NK-92 (cell line): ENCODE results near the gene SCMH1.
"Not testable (repeated sequence)": the region's sequence is repeated elsewhere in the genome, so short reads cannot be mapped to it uniquely, and the experiment has no call there.

Experiments used
- DNase-seq: peaks from one replicate; lab custom pipeline; 2025; ENCODE audit not compliant: unreplicated experiment; lab: John Stamatoyannopoulos, UW

SCMH1 gene

DNA sequence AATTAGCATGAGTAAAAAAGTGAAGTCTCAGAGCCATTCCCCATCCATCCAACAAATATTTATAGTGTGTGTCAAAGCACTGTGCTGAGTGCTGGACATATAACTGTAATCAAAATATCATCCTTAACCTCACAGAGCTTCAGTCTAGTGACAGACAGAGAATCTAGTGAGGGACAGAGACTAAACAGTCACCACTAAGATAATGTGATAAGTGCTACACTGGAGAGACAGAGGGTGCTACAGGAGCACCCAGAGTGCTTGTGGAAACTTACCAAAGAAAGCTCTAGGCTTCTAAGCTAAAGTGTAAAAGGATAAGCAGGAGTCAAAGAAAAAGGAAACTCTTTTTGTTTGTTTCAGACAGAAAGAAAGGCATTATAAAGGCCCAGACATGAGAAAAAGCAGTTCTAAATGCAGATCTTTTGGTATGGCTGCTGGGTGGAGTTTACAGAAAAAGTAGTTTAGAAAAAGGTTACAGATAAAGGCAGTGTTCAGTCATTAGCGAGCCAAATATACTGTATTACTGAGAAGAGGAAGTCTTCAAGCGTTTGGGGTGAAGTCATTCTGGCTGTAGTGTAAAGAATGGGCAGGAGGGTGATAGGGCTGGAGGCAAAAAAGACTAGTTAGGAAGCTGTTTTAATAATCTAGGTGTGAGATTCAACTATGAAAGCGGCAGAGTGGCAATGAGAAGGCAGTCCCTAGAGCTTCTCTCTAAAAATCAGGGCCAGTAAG lies 83.8 kb downstream of the SCMH1 start:
- no peak for DNase-seq

GRCh38 chr1:41155105-41155504 lies 87.0 kb downstream of the SCMH1 start:
- DNase-seq: no peak

- DNase-seq: no peak
These were observed 88.3 kb downstream of the SCMH1 start for GRCh38 chr1:41153750-41154274.

GRCh38 chr1:41152622-41153044 lies 89.5 kb downstream of the SCMH1 start:
- DNase-seq: no peak

DNA sequence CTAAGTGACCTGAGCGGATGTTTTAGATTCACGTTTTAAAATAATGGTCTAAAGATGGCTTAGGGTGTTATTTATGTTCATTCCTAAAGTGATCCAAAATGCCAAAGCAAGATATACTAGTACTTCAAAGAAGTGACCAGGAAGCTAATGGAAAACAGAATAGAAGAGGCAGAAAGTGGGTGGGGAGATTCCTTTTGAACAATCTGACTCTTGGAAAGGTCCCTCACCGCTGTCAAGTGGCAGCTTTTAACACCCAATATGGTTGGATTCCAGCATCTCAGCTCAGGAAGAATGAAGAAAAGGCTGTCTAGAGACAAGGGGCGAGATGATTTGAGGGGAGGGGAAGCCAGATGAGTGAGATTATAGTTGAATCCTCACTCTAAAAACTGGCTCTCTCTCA lies 90.3 kb downstream of the SCMH1 start:
- no peak for DNase-seq

GRCh38 chr1:41149570-41149969 lies 92.5 kb downstream of the SCMH1 start:
- DNase-seq: no peak

GRCh38 chr1:41144285-41144684 lies 97.8 kb downstream of the SCMH1 start:
- DNase-seq: no peak

DNA sequence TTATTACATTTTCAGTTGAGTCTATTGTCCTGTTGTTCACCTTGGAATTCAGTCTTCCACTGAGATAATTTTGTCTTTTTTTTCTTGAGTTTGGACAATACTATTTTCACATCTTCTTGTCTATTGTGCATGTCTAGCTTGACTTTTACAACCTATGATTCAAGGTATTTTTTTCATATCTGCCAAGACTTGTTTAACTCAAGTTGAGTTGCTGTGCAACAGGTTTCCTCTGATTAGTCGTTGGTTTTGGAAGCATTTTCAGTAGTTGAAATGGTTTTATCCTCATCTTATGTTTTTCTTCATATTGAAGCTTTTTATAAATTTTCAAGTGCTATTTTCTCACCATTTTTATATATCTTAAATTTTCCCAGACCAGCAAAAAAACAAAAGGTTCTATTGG lies 103.6 kb downstream of the SCMH1 start:
- no peak for DNase-seq

DNA sequence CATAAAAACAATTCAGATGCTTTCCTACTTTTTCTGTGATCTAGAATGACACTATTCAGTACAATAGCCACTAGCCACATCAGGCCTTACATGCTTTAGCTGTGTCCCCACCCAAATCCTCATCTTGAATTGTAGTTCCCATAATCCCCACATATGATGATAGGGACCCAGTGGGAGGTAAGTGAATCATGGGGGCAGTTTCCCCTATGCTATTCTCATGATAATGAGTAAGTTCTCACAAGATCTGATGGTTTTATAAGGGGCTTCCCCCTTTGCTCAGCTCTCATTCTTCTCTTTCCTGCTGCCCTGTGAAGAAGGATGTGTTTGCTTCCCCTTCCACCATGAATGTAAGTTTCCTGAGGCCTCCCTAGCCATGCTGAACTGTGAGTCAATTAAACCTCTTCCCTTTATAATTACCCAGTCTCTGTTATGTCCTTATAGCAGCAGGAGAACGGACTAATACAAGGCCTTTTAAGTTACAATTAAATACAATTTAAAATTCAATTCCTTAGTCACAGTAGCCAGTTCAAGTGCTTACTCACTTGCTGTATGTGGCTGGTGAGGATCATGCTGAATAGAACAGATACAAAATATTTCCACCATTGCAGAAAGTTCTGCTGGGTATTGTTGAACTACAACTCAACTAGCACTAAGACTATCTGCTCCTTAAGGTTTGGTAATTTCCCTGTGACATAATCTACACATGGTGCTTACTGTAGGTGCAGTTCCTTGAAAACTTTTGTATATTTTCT lies 106.7 kb downstream of the SCMH1 start:
- no peak for DNase-seq

GRCh38 chr1:41134325-41134724 lies 107.8 kb downstream of the SCMH1 start:
- DNase-seq: not testable (repeated sequence)

GRCh38 chr1:41122851-41123518 lies 119.1 kb downstream of the SCMH1 start:
- no peak for DNase-seq

GRCh38 chr1:41122148-41122547 lies 120.0 kb downstream of the SCMH1 start:
- no peak for DNase-seq

GRCh38 chr1:41118645-41119044 lies 123.5 kb downstream of the SCMH1 start:
- DNase-seq: no peak

DNA sequence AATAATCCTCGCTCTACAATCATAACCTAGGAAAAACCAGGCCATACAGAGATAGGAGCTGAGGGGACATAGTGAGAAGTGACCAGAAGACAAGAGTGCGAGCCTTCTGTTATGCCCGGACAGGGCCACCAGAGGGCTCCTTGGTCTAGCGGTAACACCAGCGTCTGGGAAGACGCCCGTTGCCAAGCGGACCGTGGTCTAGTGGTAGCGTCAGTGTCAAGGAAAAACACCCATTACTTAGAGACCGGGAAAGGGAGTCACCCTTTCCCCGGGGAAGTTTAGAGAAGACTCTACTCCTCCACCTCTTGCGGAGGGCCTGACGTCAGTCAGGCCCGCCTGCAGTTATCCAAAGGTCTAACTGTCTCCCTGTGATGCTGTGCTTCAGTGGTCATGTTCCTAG lies 124.9 kb downstream of the SCMH1 start:
- DNase-seq: not testable (repeated sequence)

GRCh38 chr1:41110736-41111135 lies 131.4 kb downstream of the SCMH1 start:
- no peak for DNase-seq

DNA sequence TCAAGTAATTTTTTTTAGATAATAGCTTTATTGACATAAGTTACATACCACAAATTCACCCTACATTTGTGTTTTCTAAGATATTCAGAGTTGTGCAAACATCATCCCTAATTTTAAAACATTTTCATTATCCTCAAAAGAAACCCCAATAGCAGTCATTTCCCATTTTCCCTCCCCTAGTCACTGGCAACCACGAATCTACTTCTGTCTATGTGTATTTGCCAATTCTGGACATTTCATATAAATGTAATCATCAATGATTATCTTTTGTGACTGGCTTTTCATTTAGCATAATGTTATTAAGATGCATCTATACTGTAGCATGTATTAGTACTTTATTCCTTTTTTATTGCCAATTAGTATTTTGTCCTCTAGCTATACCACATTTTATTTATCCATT lies 131.8 kb downstream of the SCMH1 start:
- DNase-seq: no peak

DNA sequence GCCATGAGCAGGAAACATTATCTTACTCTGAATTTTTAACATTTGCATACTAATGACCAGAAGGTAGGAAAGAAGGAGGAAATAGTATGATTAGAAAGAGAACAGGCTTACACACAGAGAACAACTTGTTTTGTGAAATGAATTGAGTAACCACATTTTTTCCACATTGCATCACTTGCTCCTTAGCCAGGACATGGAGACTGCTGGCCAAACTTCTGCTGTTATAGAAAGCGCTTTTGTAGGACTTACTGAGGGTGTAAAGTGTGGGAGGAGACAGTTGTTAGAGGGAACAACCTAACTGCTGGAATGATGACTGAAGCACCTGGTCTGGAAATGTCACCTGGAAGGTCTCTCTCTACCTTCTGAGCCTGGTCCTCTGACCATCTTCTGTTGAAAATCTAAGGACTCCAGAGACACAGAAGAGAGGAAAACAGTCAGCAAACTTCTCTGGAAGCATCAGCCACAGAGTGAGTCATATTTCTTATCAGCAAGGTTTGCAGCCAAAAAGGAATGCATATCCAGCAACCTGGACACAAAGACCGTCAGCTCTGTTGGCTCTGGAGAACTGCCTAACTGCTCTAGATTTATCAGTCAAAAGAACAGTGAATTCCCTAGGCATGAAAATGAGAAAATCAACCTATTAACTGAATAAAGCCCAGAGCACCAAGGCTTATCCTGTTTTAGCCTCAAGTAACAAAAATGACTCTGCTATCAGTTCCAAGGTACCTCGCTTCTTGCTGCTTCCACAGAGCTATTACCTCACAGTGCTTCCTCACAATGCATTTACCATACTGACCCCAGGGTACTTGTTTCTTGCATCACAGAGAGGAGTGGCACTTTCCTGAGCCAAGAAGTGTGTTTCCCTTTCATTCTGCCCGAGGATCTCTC lies 132.6 kb downstream of the SCMH1 start:
- DNase-seq: no peak

- no peak for DNase-seq
These were observed 133.3 kb downstream of the SCMH1 start for GRCh38 chr1:41108696-41109275.

DNA sequence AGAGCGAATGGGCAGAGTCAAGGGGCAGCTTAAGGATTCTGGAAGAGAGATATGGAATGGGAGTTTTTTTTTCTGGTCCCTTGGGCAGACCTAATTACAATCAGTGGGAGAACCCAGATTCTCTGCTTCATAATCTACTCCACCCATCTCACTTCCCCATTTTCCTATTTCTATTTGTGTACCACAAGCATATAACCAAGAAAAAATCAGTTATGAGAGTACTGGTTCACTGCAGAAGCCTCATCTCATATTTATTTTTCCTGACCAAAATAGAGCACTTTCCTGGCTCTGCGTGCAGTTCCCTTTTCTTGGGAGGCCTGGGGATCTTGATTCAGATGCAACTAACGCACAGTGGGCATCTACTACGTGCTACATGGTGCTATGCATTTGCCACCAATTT lies 138.3 kb downstream of the SCMH1 start:
- DNase-seq: no peak

DNA sequence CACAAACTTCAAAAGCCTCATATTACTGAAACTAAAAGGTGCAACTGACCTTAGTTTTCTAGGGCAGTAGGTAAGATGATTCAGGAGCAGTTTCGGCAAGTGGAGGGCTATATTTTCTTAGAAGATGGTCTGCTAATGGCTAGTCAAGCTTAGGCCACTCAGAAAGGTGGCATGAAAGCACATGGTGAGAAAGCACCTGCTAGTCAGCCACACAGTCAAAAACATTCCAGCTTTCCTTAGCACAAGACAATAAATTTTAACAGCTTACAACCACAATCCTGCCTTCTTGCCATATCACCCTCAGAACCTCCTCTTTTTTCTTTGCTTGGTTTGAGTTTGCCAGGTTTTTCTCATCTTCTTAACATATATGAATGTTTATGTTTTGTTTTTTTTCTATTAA lies 139.5 kb downstream of the SCMH1 start:
- DNase-seq: no peak
